Endometrial microvascular endothelial cells (primary cell): ENCODE data around the gene COL23A1. TPM values are rescaled to one million over a fixed set of nuclear protein-coding genes. Genes with fewer than 3 reads are reported as not detected.

Source experiments
- in situ Hi-C: cut with HindIII; loops from 2 replicates; pipeline ENCODE4 v1.10.0; 2017; ENCODE audit warnings: low sequenced_read_pairs, low pct_unique_long_range_greater_than_20kb; ENCODE audit errors: inconsistent ontology term
- total RNA-seq: library from RNA; depleted of rRNA; stranded (reverse); fragments of >200 nt; gene quantifications from one replicate; pipeline ENCODE4 v1.2.3, GENCODE V29; 2015; ENCODE audit errors: inconsistent ontology term

Gene COL23A1
- total RNA-seq, 1 donor from 2014 or later, result not detected

- in situ Hi-C loops, result no loop called here
Observed at GRCh38 chr5:178366998-178367735, 223.0 kb downstream of the COL23A1 start.

- in situ Hi-C loops, result no loop called here
Observed at GRCh38 chr5:178365501-178366440, 224.4 kb downstream of the COL23A1 start.

- in situ Hi-C loops, result no loop called here
Observed at GRCh38 chr5:178364326-178364675, 225.9 kb downstream of the COL23A1 start.

GRCh38 chr5:178363501-178364325 is 226.5 kb downstream of the COL23A1 start:
- in situ Hi-C loops, result no loop called here

GRCh38 chr5:178361657-178362445 is 228.3 kb downstream of the COL23A1 start:
- in situ Hi-C loops, result no loop called here

GRCh38 chr5:178360926-178361235 is 229.3 kb downstream of the COL23A1 start:
- in situ Hi-C loops, result no loop called here

- in situ Hi-C loops, result no loop called here
Observed at GRCh38 chr5:178360222-178360925, 229.8 kb downstream of the COL23A1 start.

- in situ Hi-C loops, result no loop called here
Observed at GRCh38 chr5:178359738-178360137, 230.5 kb downstream of the COL23A1 start.

GRCh38 chr5:178357678-178358077 is 232.5 kb downstream of the COL23A1 start:
- in situ Hi-C loops, result no loop called here

GRCh38 chr5:178357121-178357521 is 233.1 kb downstream of the COL23A1 start:
- in situ Hi-C loops, result no loop called here

- in situ Hi-C loops, result no loop called here
Observed at GRCh38 chr5:178356431-178356872, 233.7 kb downstream of the COL23A1 start.

- in situ Hi-C loops, result no loop called here
Observed at GRCh38 chr5:178355671-178356070, 234.5 kb downstream of the COL23A1 start.

GRCh38 chr5:178353461-178353860 is 236.7 kb downstream of the COL23A1 start:
- in situ Hi-C loops, result no loop called here

GRCh38 chr5:178352035-178352349 is 238.2 kb downstream of the COL23A1 start:
- in situ Hi-C loops, result no loop called here

GRCh38 chr5:178351221-178352034 is 238.8 kb downstream of the COL23A1 start:
- in situ Hi-C loops, result no loop called here

- in situ Hi-C loops, result no loop called here
Observed at GRCh38 chr5:178350361-178351220, 239.6 kb downstream of the COL23A1 start.
